DND-41 (cell line): Measurements from ENCODE around the gene DNMT3L.

Source experiments
- EZH2 ChIP-seq: IDR thresholded peaks from 3 replicates; pipeline ENCODE4 v1.6.1; 2012; ENCODE audit warnings: borderline replicate concordance, low read depth, mild to moderate bottlenecking, moderate library complexity, low read length, inconsistent platforms; ENCODE audit not compliant: severe bottlenecking
- TF ChIP-seq, protein P1 (sequence below): IDR thresholded peaks from 2 replicates; pipeline ENCODE4 v1.5.1; 2012; ENCODE audit warnings: borderline replicate concordance, low read length, moderate library complexity, mild to moderate bottlenecking; ENCODE audit not compliant: poor library complexity, severe bottlenecking; ENCODE audit errors: extremely low read depth

DNA sequence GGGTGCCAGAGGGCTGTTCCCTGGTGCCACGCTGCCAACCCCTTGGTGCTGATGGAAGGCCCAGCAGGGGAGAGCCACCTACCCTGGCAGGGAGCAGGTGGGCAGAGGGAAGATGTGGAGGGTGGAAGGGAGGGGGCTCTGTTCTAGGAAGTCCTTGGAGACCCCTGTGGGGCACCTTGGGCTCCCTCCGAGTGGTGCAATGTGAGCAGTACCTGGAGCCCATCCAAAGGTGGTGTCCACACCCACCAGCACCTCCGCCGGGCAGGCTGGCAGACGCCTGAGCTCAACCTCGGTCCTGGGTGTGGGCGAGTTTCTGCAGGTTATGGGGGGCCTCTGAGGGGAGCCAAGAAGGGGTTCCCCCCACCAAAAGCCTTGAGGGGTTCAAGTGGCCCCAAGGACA lies 11.3 kb upstream of the DNMT3L start:
- TF ChIP-seq, protein P1, sequence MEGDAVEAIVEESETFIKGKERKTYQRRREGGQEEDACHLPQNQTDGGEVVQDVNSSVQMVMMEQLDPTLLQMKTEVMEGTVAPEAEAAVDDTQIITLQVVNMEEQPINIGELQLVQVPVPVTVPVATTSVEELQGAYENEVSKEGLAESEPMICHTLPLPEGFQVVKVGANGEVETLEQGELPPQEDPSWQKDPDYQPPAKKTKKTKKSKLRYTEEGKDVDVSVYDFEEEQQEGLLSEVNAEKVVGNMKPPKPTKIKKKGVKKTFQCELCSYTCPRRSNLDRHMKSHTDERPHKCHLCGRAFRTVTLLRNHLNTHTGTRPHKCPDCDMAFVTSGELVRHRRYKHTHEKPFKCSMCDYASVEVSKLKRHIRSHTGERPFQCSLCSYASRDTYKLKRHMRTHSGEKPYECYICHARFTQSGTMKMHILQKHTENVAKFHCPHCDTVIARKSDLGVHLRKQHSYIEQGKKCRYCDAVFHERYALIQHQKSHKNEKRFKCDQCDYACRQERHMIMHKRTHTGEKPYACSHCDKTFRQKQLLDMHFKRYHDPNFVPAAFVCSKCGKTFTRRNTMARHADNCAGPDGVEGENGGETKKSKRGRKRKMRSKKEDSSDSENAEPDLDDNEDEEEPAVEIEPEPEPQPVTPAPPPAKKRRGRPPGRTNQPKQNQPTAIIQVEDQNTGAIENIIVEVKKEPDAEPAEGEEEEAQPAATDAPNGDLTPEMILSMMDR: no peak
- no peak for TF ChIP-seq EZH2
